Right renal cortex interstitium (tissue), 3 donors: ENCODE measurements around the gene EPHA3. TPM values are rescaled to one million over a fixed set of nuclear protein-coding genes. Genes with fewer than 3 reads are reported as not detected.

Source experiments
- DNase-seq, 3 donors: peaks; one replicate each; pipeline ENCODE4 v3.0.0-alpha.2; 2013; ENCODE audit warnings: low read depth in 3 of 3, low spot score in 2 of 3
- polyA plus RNA-seq, 3 donors: library from polyadenylated mRNA; unstranded; fragments of 120-200 nt; gene quantifications; one replicate each; pipeline ENCODE4 v1.2.1, GENCODE V29; 2013; ENCODE audit not compliant: insufficient read length in 3 of 3

The EPHA3 gene
- polyA plus RNA-seq, 3 donors, result 5.2 to 6.4 (median 5.3) TPM

GRCh38 chr3:89525609-89526008 lies 418.2 kb downstream of the EPHA3 start:
- DNase-seq, result no peak

- DNase-seq, result no peak
Measured at GRCh38 chr3:89527736-89528305, 420.4 kb downstream of the EPHA3 start.
